ENCODE measurements around the gene TPBGL. TPM values are rescaled to one million over a fixed set of nuclear protein-coding genes. Genes with fewer than 3 reads are reported as not detected.

The TPBGL gene
- total and polyA plus RNA-seq, 2 of the 4 experiments (the other 2 are of a cell fraction) = not detected

DNA sequence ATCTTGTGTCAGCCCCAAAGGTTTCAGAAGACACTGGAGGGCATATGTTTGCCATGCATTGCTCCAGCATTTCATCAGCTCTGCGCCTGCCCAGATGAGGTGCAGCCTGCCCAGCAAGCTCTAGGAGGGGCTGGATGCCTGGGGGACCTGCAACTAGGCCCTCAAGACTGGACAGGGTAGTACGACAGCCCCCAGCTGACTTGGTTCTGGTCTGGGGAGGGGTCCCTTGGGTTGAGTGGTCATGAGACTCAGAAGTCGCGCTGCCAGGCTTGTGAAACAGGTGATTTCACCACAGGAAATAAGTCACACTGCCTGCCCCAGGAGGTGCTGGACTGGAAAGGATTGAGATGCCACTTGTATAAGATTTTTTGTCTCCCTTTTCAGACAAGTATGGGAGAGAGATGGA is 23.4 kb downstream of the TPBGL start (continued):
- TF ChIP-seq MAFK (IDR thresholded peaks at IDR 0.05; ENCODE audit: low read depth, low read length) (no peak), MAZ (IDR thresholded peaks at IDR 0.05; ENCODE audit: borderline replicate concordance, low read depth, low read length) (no peak), CEBPB (IDR thresholded peaks at IDR 0.05; ENCODE audit: low read depth, low read length) (no peak)

DNA sequence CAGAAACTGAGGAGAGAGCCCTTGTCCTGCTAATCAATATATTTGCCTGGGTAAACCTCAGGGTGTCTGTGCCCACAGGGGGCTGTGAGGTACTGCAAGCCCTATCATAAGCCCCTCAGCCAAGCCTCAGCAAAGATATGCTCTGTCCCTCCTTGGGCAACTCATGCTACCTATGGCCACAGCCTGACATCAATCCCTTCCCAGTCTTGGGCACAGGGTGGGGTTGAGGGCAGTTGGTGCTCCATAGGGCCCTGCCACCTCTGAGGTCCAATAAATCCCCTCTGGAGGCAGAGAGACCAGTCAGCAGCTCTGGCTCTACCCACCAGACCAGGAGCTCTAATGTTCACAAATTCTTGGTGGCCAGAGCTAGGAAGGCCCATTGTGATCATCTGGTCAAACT is 23.8 kb downstream of the TPBGL start:
- Histone ChIP-seq H3K14ac (replicated peaks; ENCODE audit: low read depth, low read length) (no peak overlapping the region), H4K91ac (ENCODE audit: insufficient read depth, low read depth, low read length) (no peak overlapping the region), H3K36me3 (ENCODE audit: control insufficient read depth, insufficient read depth, low read length) (peaks cover 6% of the 10 kb centered on the region; the same call in 1 of the 2 replicates), H3K9ac (ENCODE audit: low read depth, low read length) (no peak overlapping the region), H2BK120ac (ENCODE audit: low read depth, low read length) (no peak overlapping the region), H2BK15ac (ENCODE audit: low read depth, low read length) (no peak overlapping the region), H3K23ac (ENCODE audit: low read depth, low read length) (no peak overlapping the region), H3K4me3 (ENCODE audit: insufficient read depth, low read depth, low read length) (no peak overlapping the region), H2AK5ac (ENCODE audit: low read depth, low read length) (no peak overlapping the region), H3K56ac (ENCODE audit: extremely low read depth, insufficient read depth, low read length) (no peak overlapping the region), H4K20me1 (ENCODE audit: insufficient read depth, low read length) (no peaks in the 10 kb centered on the region; the same call in 1 of the 2 replicates), H3K79me1 (ENCODE audit: low read depth in 1 of 2, low read length in 2 of 2) (no peaks in the 10 kb centered on the region), H4K8ac (ENCODE audit: low read depth in 2 of 2, low read length in 2 of 2) (no peak overlapping the region), H3K4me2 (ENCODE audit: low read depth, low read length) (no peak overlapping the region), H3K27ac (ENCODE audit: insufficient read depth, low read length) (no peak overlapping the region), H3K4me1 (ENCODE audit: control insufficient read depth, insufficient read depth, low read length) (no peaks in the 10 kb centered on the region), H4K5ac (ENCODE audit: low read depth, low read length) (no peak overlapping the region), H3K9me3 (ENCODE audit: control insufficient read depth, insufficient read depth, low read length) (no peaks in the 10 kb centered on the region), H2AK9ac (replicated peaks; ENCODE audit: low read depth, low read length, poor library complexity) (no peak overlapping the region), H3K18ac (ENCODE audit: low read depth, low read length) (no peak overlapping the region), H3K4ac (ENCODE audit: low read depth, low read length) (no peak overlapping the region), H3K9me1 (ENCODE audit: insufficient read depth, low read length) (no peaks in the 10 kb centered on the region; the same call in 1 of the 2 replicates), H2BK20ac (ENCODE audit: low read depth, low read length) (no peak overlapping the region), H3K27me3 (ENCODE audit: control insufficient read depth, insufficient read depth, low read length) (peaks cover 13% of the 10 kb centered on the region), H2BK5ac (ENCODE audit: low read depth, low read length, poor library complexity, severe bottlenecking) (no peak overlapping the region), H2AFZ (replicated peaks; ENCODE audit: low read length, poor library complexity) (no peak overlapping the region)
- ChIA-PET POLR2A (ENCODE audit: unreplicated experiment) (no interaction called here), CTCF (no interaction called here)
- BruUV-seq (replicated peaks) = no TSS peak
- intact Hi-C loops (cut with micrococcal nuclease) (no loop called here), dilution Hi-C loops (cut with HindIII; ENCODE audit: low sequenced_read_pairs, unreplicated experiment) (no loop called here), in situ Hi-C loops (cut with MboI; ENCODE audit: low sequenced_read_pairs) (no loop called here)
- ATAC-seq (ENCODE audit: low read depth) (no peak), DNase-seq (no peak)
- TF ChIP-seq, protein P1, sequence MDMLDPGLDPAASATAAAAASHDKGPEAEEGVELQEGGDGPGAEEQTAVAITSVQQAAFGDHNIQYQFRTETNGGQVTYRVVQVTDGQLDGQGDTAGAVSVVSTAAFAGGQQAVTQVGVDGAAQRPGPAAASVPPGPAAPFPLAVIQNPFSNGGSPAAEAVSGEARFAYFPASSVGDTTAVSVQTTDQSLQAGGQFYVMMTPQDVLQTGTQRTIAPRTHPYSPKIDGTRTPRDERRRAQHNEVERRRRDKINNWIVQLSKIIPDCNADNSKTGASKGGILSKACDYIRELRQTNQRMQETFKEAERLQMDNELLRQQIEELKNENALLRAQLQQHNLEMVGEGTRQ (IDR thresholded peaks at IDR 0.05; ENCODE audit: low read depth, low read length) = no peak
- TF ChIP-seq BHLHE40 (IDR thresholded peaks at IDR 0.05; ENCODE audit: low read depth, low read length) (no peak), RCOR1 (IDR thresholded peaks at IDR 0.05; ENCODE audit: insufficient replicate concordance, low read length) (no peak), MXI1 (IDR thresholded peaks at IDR 0.05; ENCODE audit: borderline replicate concordance, low read depth, low read length) (no peak), CEBPB (IDR thresholded peaks at IDR 0.05; ENCODE audit: low read depth, low read length) (no peak), RFX5 (IDR thresholded peaks at IDR 0.05; ENCODE audit: low read depth, low read length) (no peak), CHD1 (IDR thresholded peaks at IDR 0.05; ENCODE audit: low read depth, low read length) (no peak), MAZ (IDR thresholded peaks at IDR 0.05; ENCODE audit: borderline replicate concordance, low read depth, low read length) (no peak), POLR2A (IDR thresholded peaks at IDR 0.05; ENCODE audit: low read depth, low read length) (no peak), SMC3 (IDR thresholded peaks at IDR 0.05; ENCODE audit: low read depth, low read length) (no peak), RAD21 (IDR thresholded peaks at IDR 0.05; ENCODE audit: low read length) (no peak), NFE2L2 (IDR thresholded peaks at IDR 0.05; ENCODE audit: low read depth, low read length) (no peak), FOS (IDR thresholded peaks at IDR 0.05; ENCODE audit: low read depth, low read length) (no peak), MAFK (IDR thresholded peaks at IDR 0.05; ENCODE audit: low read depth, low read length) (no peak)
- TF ChIP-seq, protein P2, sequence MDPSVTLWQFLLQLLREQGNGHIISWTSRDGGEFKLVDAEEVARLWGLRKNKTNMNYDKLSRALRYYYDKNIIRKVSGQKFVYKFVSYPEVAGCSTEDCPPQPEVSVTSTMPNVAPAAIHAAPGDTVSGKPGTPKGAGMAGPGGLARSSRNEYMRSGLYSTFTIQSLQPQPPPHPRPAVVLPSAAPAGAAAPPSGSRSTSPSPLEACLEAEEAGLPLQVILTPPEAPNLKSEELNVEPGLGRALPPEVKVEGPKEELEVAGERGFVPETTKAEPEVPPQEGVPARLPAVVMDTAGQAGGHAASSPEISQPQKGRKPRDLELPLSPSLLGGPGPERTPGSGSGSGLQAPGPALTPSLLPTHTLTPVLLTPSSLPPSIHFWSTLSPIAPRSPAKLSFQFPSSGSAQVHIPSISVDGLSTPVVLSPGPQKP (IDR thresholded peaks at IDR 0.05; ENCODE audit: borderline replicate concordance, low read depth, low read length) = no peak

All from IMR-90 (cell line).